K562 (cell line): ENCODE results near the gene RTBDN. TPM values are rescaled to one million over a fixed set of nuclear protein-coding genes. Genes with fewer than 3 reads are reported as not detected.

Experiments used
- ATAC-seq: fragments of 200-7000 bp; cut with Tn5 transposase; 3 replicates; pipeline ENCODE4 v1.9.1; 2020; ENCODE audit warnings: moderate library complexity
- BruUV-seq: library from RNA; stranded (reverse); fragments of 400-500 nt; replicated peaks from 2 replicates; lab custom pipeline; 2021; lab: Mats Ljungman, UMichigan
- CTCF ChIA-PET: fragments of 300-600 bp; formaldehyde crosslinking; extraction: SDS; loops from one replicate; lab custom pipeline; 2021; ENCODE audit warnings: low intra/inter-chr PET ratio; lab: Yijun Ruan, JAX
- POLR2A ChIA-PET: fragments of 300-600, 350-650 bp; sonication (Branson Sonifier 250); formaldehyde crosslinking; extraction: SDS; loops from one replicate; lab custom pipeline; 2021; ENCODE audit warnings: antibody characterized with exemption, inconsistent platforms; lab: Yijun Ruan, JAX
- DNase-seq, 4 experiments: peaks; one replicate each; pipeline versions ENCODE4 v3.0.0 to v3.0.0-alpha.2; 2011 to 2018; ENCODE audit warnings: low spot score in 3 of 4, mixed read lengths in 3 of 4; ENCODE audit errors: extremely low read depth in 1 of 4
- FAIRE-seq: peaks from 2 replicates; lab custom pipeline; 2011; peaks lifted over from hg19 to GRCh38; lab: Jason Lieb, UNC
- H2AFZ ChIP-seq: 2 replicates; pipeline ENCODE4 v1.6.0; 2011; ENCODE audit warnings: low read depth, low read length, control low read depth, inconsistent platforms
- H3K27ac ChIP-seq: fragments of 200-600 bp; 3 replicates; pipeline ENCODE4 v1.8.0; 2011; ENCODE audit warnings: low read depth, mild to moderate bottlenecking, control low read depth, inconsistent platforms, low read length, moderate library complexity, mixed read lengths; ENCODE audit errors: extremely low read depth
- H3K27me3 ChIP-seq, 2 experiments: fragments of 300-600 bp in 1 of 2; 2 replicates in 1 of 2; 3 replicates in 1 of 2; pipeline versions ENCODE4 v1.6.0 to v1.8.0; 2011; ENCODE audit warnings: inconsistent platforms in 2 of 2, low read length in 2 of 2, mild to moderate bottlenecking in 1 of 2, mixed read lengths in 1 of 2, moderate library complexity in 1 of 2; ENCODE audit not compliant: control insufficient read depth in 2 of 2, insufficient read depth in 2 of 2
- H3K36me3 ChIP-seq: fragments of 300-600 bp; 3 replicates; pipeline ENCODE4 v1.8.0; 2011; ENCODE audit warnings: mild to moderate bottlenecking, low read length, inconsistent platforms; ENCODE audit not compliant: control insufficient read depth, insufficient read depth
- H3K4me1 ChIP-seq, 2 experiments: fragments of 200-600 bp in 1 of 2; replicated peaks in 1 of 2; 2 replicates in 1 of 2; 3 replicates in 1 of 2; pipeline versions ENCODE4 v1.5.1 to v1.8.0; 2011; ENCODE audit warnings: inconsistent platforms in 2 of 2, low read length in 2 of 2, mild to moderate bottlenecking in 1 of 2, mixed read lengths in 1 of 2, moderate library complexity in 1 of 2; ENCODE audit not compliant: control insufficient read depth in 2 of 2, insufficient read depth in 2 of 2
- H3K4me2 ChIP-seq: 2 replicates; pipeline ENCODE4 v1.6.1; 2011; ENCODE audit warnings: low read length, control low read depth, inconsistent platforms, mixed read lengths; ENCODE audit not compliant: insufficient read depth
- H3K4me3 ChIP-seq: fragments of 200-600 bp; sonication (generic), shearing (Covaris generic); 2 replicates; pipeline ENCODE4 v1.5.1; 2016; ENCODE audit warnings: control low read depth, inconsistent platforms
- H3K79me2 ChIP-seq: fragments of 200-600 bp; 3 replicates; pipeline ENCODE4 v1.8.0; 2011; ENCODE audit warnings: low read length, inconsistent platforms; ENCODE audit not compliant: control insufficient read depth, insufficient read depth
- H3K9ac ChIP-seq, 2 experiments: 2 replicates each; pipeline versions ENCODE4 v1.6.0 to v1.6.1; 2011; ENCODE audit warnings: low read depth in 2 of 2, low read length in 2 of 2, control low read depth in 1 of 2, inconsistent platforms in 1 of 2, mild to moderate bottlenecking in 1 of 2, mixed read lengths in 1 of 2; ENCODE audit not compliant: insufficient read depth in 1 of 2
- H3K9me1 ChIP-seq: one replicate; pipeline ENCODE4 v1.6.0; 2011; ENCODE audit warnings: inconsistent platforms, mild to moderate bottlenecking, low read length, moderate library complexity; ENCODE audit not compliant: control insufficient read depth, insufficient read depth
- H3K9me3 ChIP-seq: replicated peaks from 2 replicates; pipeline ENCODE4 v1.5.1; 2011; ENCODE audit warnings: low read depth, low read length, inconsistent platforms; ENCODE audit not compliant: control insufficient read depth, insufficient read depth
- H4K20me1 ChIP-seq: replicated peaks from 2 replicates; pipeline ENCODE4 v1.6.1; 2011; ENCODE audit warnings: low read length, inconsistent platforms, mixed read lengths; ENCODE audit not compliant: control insufficient read depth, insufficient read depth
- ASH1L ChIP-seq: fragments of 450-650 bp; IDR thresholded peaks from 2 replicates; pipeline ENCODE4 v1.6.1; 2018; ENCODE audit warnings: borderline replicate concordance, mild to moderate bottlenecking, low read depth; ENCODE audit not compliant: partially characterized antibody
- ELK1 ChIP-seq: sonication (generic); formaldehyde crosslinking; IDR thresholded peaks from 2 replicates; pipeline ENCODE4 v1.8.1; 2022; ENCODE audit warnings: missing genetic modification reagents
- NFIC ChIP-seq: fragments of 450-650 bp; IDR thresholded peaks from 2 replicates; pipeline ENCODE4 v1.6.1; 2017; ENCODE audit warnings: mild to moderate bottlenecking, inconsistent platforms
- ZBTB43 ChIP-seq: sonication (generic); formaldehyde crosslinking; IDR thresholded peaks from 2 replicates; pipeline ENCODE4 v1.8.0; 2023; ENCODE audit warnings: mild to moderate bottlenecking, missing genetic modification reagents
- ZNF766 ChIP-seq: fragments of 200-800 bp; sonication (Bioruptor generic); conservative IDR thresholded peaks from 2 replicates; pipeline ENCODE4 v1.6.1; 2016; ENCODE audit warnings: missing genetic modification characterization, missing compliant biosample characterization
- WGBS: fragments of 100-300 bp; shearing (Covaris generic); methylation state at CpG from one replicate; pipeline ENCODE4 v1.1.6; 2016; ENCODE audit warnings: low coverage, mixed read lengths; ENCODE audit not compliant: insufficient coverage; ENCODE audit errors: missing lambda C conversion rate; 5-methylcytosine and 5-hydroxymethylcytosine counted together
- in situ Hi-C: fragments of 300-500 bp; cut with MboI; formaldehyde crosslinking; loops from 4 replicates; pipeline ENCODE4 v1.15.0; 2018; ENCODE audit warnings: inconsistent platforms, mixed read lengths
- intact Hi-C: fragments of 100-400 bp; cut with micrococcal nuclease; formaldehyde crosslinking; loops from 2 replicates; pipeline ENCODE4 v1.14.2; 2022
- polyA plus RNA-seq, 8 experiments: library from polyadenylated mRNA; depleted of rRNA in 4 of 8; stranded (reverse) in 5 of 8; unstranded in 3 of 8; fragments of >200 nt; fragmentation: Nextera tagmentation in 2 of 8; fragmentation: Illumina TruSeq in 1 of 8; extraction: Ambion mirVana in 2 of 8; extraction: Trizol in 1 of 8; gene quantifications; 2 replicates each; pipeline versions ENCODE4 v1.2.1 to v1.2.3, GENCODE V29; 2011 to 2014; ENCODE audit warnings: inconsistent platforms in 1 of 8, missing spikeins in 1 of 8
- total RNA-seq, 7 experiments: library from RNA; depleted of rRNA in 6 of 7; stranded (reverse); fragments of >200 nt in 6 of 7; fragmentation: Illumina TruSeq in 2 of 7; extraction: Trizol in 2 of 7; gene quantifications; 2 replicates each; pipeline versions ENCODE4 v1.2.1 to v1.2.3, GENCODE V29; 2011 to 2021; ENCODE audit warnings: low replicate concordance in 1 of 7

RTBDN gene
- total and polyA plus RNA-seq, 9 of the 15 experiments (the other 6 are each of a cell fraction or from before 2014, with no cell fraction given): 0.20 to 2.3 (median 0.72) TPM; not detected in 1

GRCh38 chr19:12843328-12843727 lies 8.9 kb upstream of the RTBDN start:
- CTCF ChIA-PET: no interaction called here

GRCh38 chr19:12842511-12842910 lies 8.1 kb upstream of the RTBDN start:
- peaks cover 19% of the 10 kb centered on the region; the same call in 2 of the 3 replicates for H3K36me3 ChIP-seq
- TF ChIP-seq ELK1 (CRISPR knock-in tag) (0 out of 2 replicates have a peak, but pooled peaks have one; percentile 29), ZBTB43 (0 out of 2 replicates have a peak, but pooled peaks have one; percentile 57), ASH1L (no peak)
- no peaks in the 10 kb centered on the region; a peak in 1 of 5 replicates for H3K27me3 ChIP-seq
- DNase-seq (no peak), ATAC-seq (no peak), FAIRE-seq (no peak)
- ChIA-PET CTCF (no interaction called here), POLR2A (no interaction called here)
- peaks cover 20% of the 10 kb centered on the region for H3K79me2 ChIP-seq
- 93% methylated on average over 17 of the region's 18 CpGs for WGBS
- H3K9me1 ChIP-seq: peaks cover 4% of the 10 kb centered on the region
- intact Hi-C loops (loop anchor here (5.0 kb wide), 1 partner anchor 65 kb away; the partner anchor contains the start of gene HOOK2), in situ Hi-C loops (no loop called here)
- peaks cover 6% of the 10 kb centered on the region; the same call in 1 of the 2 replicates for H4K20me1 ChIP-seq
- BruUV-seq: no TSS peak
- peaks cover 34 to 48% of the 10 kb centered on the region in 2 experiments for H3K4me1 ChIP-seq
- no peak overlapping the region; the same call in 2 of the 3 replicates for H3K27ac ChIP-seq
- no peak overlapping the region for H3K4me3 ChIP-seq
- H3K4me2 ChIP-seq: no peak overlapping the region
- no peak overlapping the region for H3K9ac ChIP-seq
- no peak overlapping the region for H2AFZ ChIP-seq
- no peaks in the 10 kb centered on the region for H3K9me3 ChIP-seq

More at GRCh38 chr19:12843328-12843727, 8.9 kb upstream of the RTBDN start:
- Histone ChIP-seq H3K27me3 (no peaks in the 10 kb centered on the region; a peak in 1 of 5 replicates), H3K4me3 (no peak overlapping the region), H3K4me2 (no peak overlapping the region), H4K20me1 (peaks cover 6% of the 10 kb centered on the region; the same call in 1 of the 2 replicates), H3K9me3 (no peaks in the 10 kb centered on the region), H3K79me2 (peaks cover 20% of the 10 kb centered on the region), H2AFZ (no peak overlapping the region), H3K9ac (peak overlapping the region in 1 of 2 experiments; percentile 53; a peak in 2 of 4 replicates), H3K36me3 (peaks cover 24% of the 10 kb centered on the region; the same call in 2 of the 3 replicates)
- BruUV-seq: no TSS peak
- WGBS: 88% methylated on average over 11 of the region's 11 CpGs
- in situ Hi-C loops: no loop called here
- POLR2A ChIA-PET: no interaction called here
- DNase-seq: no peak
- no peak for FAIRE-seq
- peak; percentile 35; the same call in 1 of the 2 replicates for TF ChIP-seq NFIC
- no peak for TF ChIP-seq ZNF766 (CRISPR knock-in tag)
- TF ChIP-seq, all 486 proteins: peak for 1
- H3K27ac ChIP-seq: no peak overlapping the region
- intact Hi-C loops: loop anchor here (5.0 kb wide), 1 partner anchor 66 kb away; the partner anchor contains the start of gene HOOK2
- H3K4me1 ChIP-seq: peaks cover 33 to 48% of the 10 kb centered on the region in 2 experiments
- no peak for ATAC-seq
- H3K9me1 ChIP-seq: peaks cover 7% of the 10 kb centered on the region
